Measurements from ENCODE around the gene PGAP3. TPM values are rescaled to one million over a fixed set of nuclear protein-coding genes. Genes with fewer than 3 reads are reported as not detected.

Gene PGAP3
- total RNA-seq, 1 donor: 10.9 TPM

- Histone ChIP-seq H3K4me3 (ENCODE audit: insufficient read depth, low read length) (no peak overlapping the region), H2AFZ (ENCODE audit: low read length) (no peak overlapping the region), H3K4me1 (ENCODE audit: insufficient read depth, low read length) (no peaks in the 10 kb centered on the region), H3K4me2 (ENCODE audit: insufficient read depth, low read length) (no peak overlapping the region), H3K79me2 (ENCODE audit: insufficient read depth, low read length) (no peaks in the 10 kb centered on the region), H3K36me3 (ENCODE audit: insufficient read depth, low read length) (no peaks in the 10 kb centered on the region), H3K27me3 (ENCODE audit: insufficient read depth, low read length) (peaks cover 41% of the 10 kb centered on the region), H4K20me1 (ENCODE audit: insufficient read depth, low read length) (peaks cover 8% of the 10 kb centered on the region), H3K9me3 (ENCODE audit: low read depth, low read length) (no peaks in the 10 kb centered on the region), H3K27ac (ENCODE audit: low read depth, low read length) (no peak overlapping the region)
- TF ChIP-seq CTCF (IDR thresholded peaks at IDR 0.05; ENCODE audit: extremely low read depth, low read depth, low read length): no peak
- DNase-seq (ENCODE audit: insufficient read length, low spot score, missing footprints): peak; percentile 84
Measured at GRCh38 chr17:39672522-39673334, 15.1 kb downstream of the PGAP3 start.

GRCh38 chr17:39671651-39672521 lies 16.0 kb downstream of the PGAP3 start:
- Histone ChIP-seq H3K27me3 (ENCODE audit: insufficient read depth, low read length) (peaks cover 49% of the 10 kb centered on the region), H3K4me1 (ENCODE audit: insufficient read depth, low read length) (no peaks in the 10 kb centered on the region), H3K4me3 (ENCODE audit: insufficient read depth, low read length) (no peak overlapping the region), H3K36me3 (ENCODE audit: insufficient read depth, low read length) (no peaks in the 10 kb centered on the region), H2AFZ (ENCODE audit: low read length) (no peak overlapping the region), H4K20me1 (ENCODE audit: insufficient read depth, low read length) (peaks cover 7% of the 10 kb centered on the region), H3K9me3 (ENCODE audit: low read depth, low read length) (no peaks in the 10 kb centered on the region), H3K4me2 (ENCODE audit: insufficient read depth, low read length) (peak overlapping the region; percentile 28), H3K79me2 (ENCODE audit: insufficient read depth, low read length) (no peaks in the 10 kb centered on the region), H3K27ac (ENCODE audit: low read depth, low read length) (no peak overlapping the region)
- TF ChIP-seq CTCF (IDR thresholded peaks at IDR 0.05; ENCODE audit: extremely low read depth, low read depth, low read length): peak; percentile 61
- DNase-seq (ENCODE audit: insufficient read length, low spot score, missing footprints): peak; percentile 95

- no peak overlapping the region for H3K4me3 ChIP-seq (ENCODE audit: insufficient read depth, low read length)
- H3K4me1 ChIP-seq (ENCODE audit: insufficient read depth, low read length): no peaks in the 10 kb centered on the region
- no peaks in the 10 kb centered on the region for H3K79me2 ChIP-seq (ENCODE audit: insufficient read depth, low read length)
- H3K36me3 ChIP-seq (ENCODE audit: insufficient read depth, low read length): no peaks in the 10 kb centered on the region
- peaks cover 6% of the 10 kb centered on the region for H4K20me1 ChIP-seq (ENCODE audit: insufficient read depth, low read length)
- H3K27me3 ChIP-seq (ENCODE audit: insufficient read depth, low read length): peaks cover 60% of the 10 kb centered on the region
- DNase-seq (ENCODE audit: insufficient read length, low spot score, missing footprints): peak; percentile 74
- H3K9me3 ChIP-seq (ENCODE audit: low read depth, low read length): no peaks in the 10 kb centered on the region
- no peak overlapping the region for H3K27ac ChIP-seq (ENCODE audit: low read depth, low read length)
- no peak for TF ChIP-seq CTCF (IDR thresholded peaks at IDR 0.05; ENCODE audit: extremely low read depth, low read depth, low read length)
- no peak overlapping the region for H3K4me2 ChIP-seq (ENCODE audit: insufficient read depth, low read length)
- no peak overlapping the region for H2AFZ ChIP-seq (ENCODE audit: low read length)
Measured at GRCh38 chr17:39670746-39671145, 17.1 kb downstream of the PGAP3 start.

All from osteoblast (primary cell).